Activated CD8-positive, alpha-beta memory T cell treated with anti-CD3 and anti-CD28 coated beads, Interleukin-2, amount 10 ng/mL, durations not matched to agents 7 days and 5 days (primary cell): Measurements from ENCODE around the gene GEMIN7. TPM values are rescaled to one million over a fixed set of nuclear protein-coding genes. Genes with fewer than 3 reads are reported as not detected.

ENCODE experiments used
- ATAC-seq: fragments of 150-1000 bp; cut with Tn5 transposase; one replicate; pipeline ENCODE4 v1.10.0; 2021; ENCODE audit warnings: moderate library complexity
- CTCF ChIA-PET: fragments of 350-600 bp; sonication (Branson Sonifier 250); formaldehyde crosslinking; loops from one replicate; lab custom pipeline; 2021; ENCODE audit warnings: antibody characterized with exemption; lab: Charles Lee
- DNase-seq: peaks from one replicate; pipeline ENCODE4 v3.0.0-alpha.2; 2020
- H3K27ac Mint-ChIP-seq: one replicate; pipeline ENCODE4 v1.8.0; 2021; ENCODE audit warnings: mild to moderate bottlenecking, mixed read lengths
- H3K27me3 Mint-ChIP-seq: one replicate; pipeline ENCODE4 v1.8.0; 2021; ENCODE audit warnings: mixed read lengths
- H3K36me3 Mint-ChIP-seq: one replicate; pipeline ENCODE4 v1.8.0; 2021; ENCODE audit warnings: mild to moderate bottlenecking, mixed read lengths
- H3K4me1 Mint-ChIP-seq: one replicate; pipeline ENCODE4 v1.8.0; 2021; ENCODE audit warnings: mixed read lengths
- H3K4me3 Mint-ChIP-seq: one replicate; pipeline ENCODE4 v1.8.0; 2021; ENCODE audit warnings: mild to moderate bottlenecking, moderate library complexity, mixed read lengths
- H3K9me3 Mint-ChIP-seq: one replicate; pipeline ENCODE4 v1.8.0; 2022; ENCODE audit warnings: low read depth, mixed read lengths
- total RNA-seq, 2 experiments: library from RNA; stranded (reverse); gene quantifications; one replicate each; pipeline ENCODE4 v1.2.3, GENCODE V29; 2021

GEMIN7 gene
- total RNA-seq, 2 experiments from 2014 or later, result 26.2 to 34.4 TPM

- H3K27ac Mint-ChIP-seq, result peak overlapping the region; percentile 83
- DNase-seq, result no peak
- H3K27me3 Mint-ChIP-seq, result no peaks in the 10 kb centered on the region
- peaks cover 13% of the 10 kb centered on the region for H3K36me3 Mint-ChIP-seq
- no peak for ATAC-seq
- peak overlapping the region; percentile 96 for H3K4me3 Mint-ChIP-seq
- H3K9me3 Mint-ChIP-seq, result no peaks in the 10 kb centered on the region
- CTCF ChIA-PET, result interaction anchor here (0.5 to 2.3 kb wide), 14 partner anchors 9 to 565 kb away, joined by 3 to 16 read pairs (median 3); partner anchors contain the start of gene CLASRP
- H3K4me1 Mint-ChIP-seq, result peaks cover 50% of the 10 kb centered on the region
Measured at GRCh38 chr19:45079911-45080370, 881 bp downstream of the GEMIN7 start.

- ATAC-seq, result no peak
- peaks cover 54% of the 10 kb centered on the region for H3K4me1 Mint-ChIP-seq
- no peak for DNase-seq
- CTCF ChIA-PET, result interaction anchor here (2.4 kb wide), 1 partner anchor 10 kb away, joined by 12 read pairs; the partner anchor contains the start of gene PPP1R37
- no peaks in the 10 kb centered on the region for H3K27me3 Mint-ChIP-seq
- no peak overlapping the region for H3K4me3 Mint-ChIP-seq
- no peak overlapping the region for H3K27ac Mint-ChIP-seq
- peaks cover 19% of the 10 kb centered on the region for H3K36me3 Mint-ChIP-seq
- no peaks in the 10 kb centered on the region for H3K9me3 Mint-ChIP-seq
Measured at GRCh38 chr19:45082170-45082569, 3.1 kb downstream of the GEMIN7 start.

- Mint-ChIP-seq H3K4me1 (peaks cover 52% of the 10 kb centered on the region), H3K4me3 (no peak overlapping the region), H3K27me3 (no peaks in the 10 kb centered on the region), H3K9me3 (no peaks in the 10 kb centered on the region), H3K36me3 (peaks cover 33% of the 10 kb centered on the region), H3K27ac (peak overlapping the region; percentile 92)
- no peak for ATAC-seq
- DNase-seq, result no peak
- CTCF ChIA-PET, result interaction anchor here (1.4 kb wide), 1 partner anchor 27 kb away, joined by 6 read pairs; no protein-coding TSS in a partner anchor
Measured at GRCh38 chr19:45086480-45086879, 7.4 kb downstream of the GEMIN7 start.

- Mint-ChIP-seq H3K9me3 (no peaks in the 10 kb centered on the region), H3K36me3 (peaks cover 28% of the 10 kb centered on the region), H3K27ac (peak overlapping the region; percentile 92), H3K4me3 (peak overlapping the region; percentile 55), H3K4me1 (peaks cover 51% of the 10 kb centered on the region), H3K27me3 (no peaks in the 10 kb centered on the region)
- peak; percentile 91 for DNase-seq
- ATAC-seq, result peak; percentile 84
- CTCF ChIA-PET, result interaction anchor here (0.9 to 1.4 kb wide), 9 partner anchors 9 to 184 kb away, joined by 3 to 9 read pairs (median 5); partner anchors contain the start of genes GEMIN7 and MARK4
Measured at GRCh38 chr19:45087531-45087930, 8.5 kb downstream of the GEMIN7 start.

- H3K9me3 Mint-ChIP-seq, result no peaks in the 10 kb centered on the region
- peaks cover 32% of the 10 kb centered on the region for H3K36me3 Mint-ChIP-seq
- no peak for ATAC-seq
- CTCF ChIA-PET, result no interaction called here
- H3K4me3 Mint-ChIP-seq, result no peak overlapping the region
- no peaks in the 10 kb centered on the region for H3K27me3 Mint-ChIP-seq
- peaks cover 68% of the 10 kb centered on the region for H3K4me1 Mint-ChIP-seq
- DNase-seq, result no peak
- H3K27ac Mint-ChIP-seq, result no peak overlapping the region
Measured at GRCh38 chr19:45090034-45090433, 11.0 kb downstream of the GEMIN7 start.

- H3K4me3 Mint-ChIP-seq, result no peak overlapping the region
- DNase-seq (no peak), ATAC-seq (no peak)
- no peaks in the 10 kb centered on the region for H3K27me3 Mint-ChIP-seq
- peaks cover 30% of the 10 kb centered on the region for H3K36me3 Mint-ChIP-seq
- H3K27ac Mint-ChIP-seq, result no peak overlapping the region
- no peaks in the 10 kb centered on the region for H3K9me3 Mint-ChIP-seq
- peaks cover 65% of the 10 kb centered on the region for H3K4me1 Mint-ChIP-seq
- CTCF ChIA-PET, result no interaction called here
Measured at GRCh38 chr19:45090606-45091005, 11.5 kb downstream of the GEMIN7 start.

- H3K9me3 Mint-ChIP-seq, result no peaks in the 10 kb centered on the region
- H3K27me3 Mint-ChIP-seq, result no peaks in the 10 kb centered on the region
- DNase-seq (peak; percentile 94), ATAC-seq (peak; percentile 60)
- CTCF ChIA-PET, result interaction anchor here (0.6 to 2.5 kb wide), 11 partner anchors 8 to 640 kb away, joined by 3 to 14 read pairs (median 5); partner anchors contain the start of genes GEMIN7 and TRAPPC6A
- peak overlapping the region; percentile 95 for H3K27ac Mint-ChIP-seq
- peaks cover 69% of the 10 kb centered on the region for H3K4me1 Mint-ChIP-seq
- peak overlapping the region; percentile 88 for H3K4me3 Mint-ChIP-seq
- H3K36me3 Mint-ChIP-seq, result peaks cover 29% of the 10 kb centered on the region
Measured at GRCh38 chr19:45091031-45091923, 12.2 kb downstream of the GEMIN7 start.

GRCh38 chr19:45092747-45093678 is 14.0 kb downstream of the GEMIN7 start, which contains the start of gene PPP1R37:
Gene PPP1R37, plus strand, starts transcription at chr19:45093179. Its CDS starts 147 bp downstream, at chr19:45093326.
- Mint-ChIP-seq H3K27me3 (no peaks in the 10 kb centered on the region), H3K4me3 (peak within 1 kb of the TSS; percentile 88), H3K36me3 (peaks cover 25% of the 10 kb centered on the region), H3K27ac (peak within 1 kb of the TSS; percentile 95), H3K9me3 (no peaks in the 10 kb centered on the region), H3K4me1 (peaks cover 67% of the 10 kb centered on the region)
- ATAC-seq (peak; percentile 84), DNase-seq (peak; percentile 94)
- CTCF ChIA-PET, result interaction anchor here (0.7 to 2.5 kb wide), 17 partner anchors 10 to 333 kb away, joined by 3 to 14 read pairs (median 4); partner anchors contain the start of genes BLOC1S3, CLASRP and TRAPPC6A

GRCh38 chr19:45094137-45094536 is 15.1 kb downstream of the GEMIN7 start:
- Mint-ChIP-seq H3K4me1 (peaks cover 65% of the 10 kb centered on the region), H3K27me3 (no peaks in the 10 kb centered on the region), H3K27ac (peak overlapping the region; percentile 77), H3K36me3 (peaks cover 23% of the 10 kb centered on the region), H3K4me3 (peak overlapping the region; percentile 88), H3K9me3 (no peaks in the 10 kb centered on the region)
- DNase-seq (no peak), ATAC-seq (no peak)
- CTCF ChIA-PET, result no interaction called here

GRCh38 chr19:45094707-45095106 is 15.6 kb downstream of the GEMIN7 start:
- Mint-ChIP-seq H3K27me3 (no peaks in the 10 kb centered on the region), H3K27ac (peak overlapping the region; percentile 22), H3K36me3 (peaks cover 23% of the 10 kb centered on the region), H3K9me3 (no peaks in the 10 kb centered on the region), H3K4me1 (peaks cover 64% of the 10 kb centered on the region), H3K4me3 (peak overlapping the region; percentile 36)
- DNase-seq (no peak), ATAC-seq (no peak)
- CTCF ChIA-PET, result no interaction called here

- CTCF ChIA-PET, result no interaction called here
- Mint-ChIP-seq H3K36me3 (peaks cover 17% of the 10 kb centered on the region), H3K27ac (no peak overlapping the region), H3K9me3 (no peaks in the 10 kb centered on the region), H3K27me3 (no peaks in the 10 kb centered on the region), H3K4me3 (no peak overlapping the region), H3K4me1 (peaks cover 61% of the 10 kb centered on the region)
- no peak for ATAC-seq
- no peak for DNase-seq
Measured at GRCh38 chr19:45095496-45096413, 16.7 kb downstream of the GEMIN7 start.

- Mint-ChIP-seq H3K27me3 (no peaks in the 10 kb centered on the region), H3K9me3 (no peaks in the 10 kb centered on the region), H3K27ac (no peak overlapping the region), H3K4me1 (peaks cover 55% of the 10 kb centered on the region), H3K36me3 (peaks cover 8% of the 10 kb centered on the region), H3K4me3 (no peak overlapping the region)
- ATAC-seq (no peak), DNase-seq (no peak)
- CTCF ChIA-PET, result no interaction called here
Measured at GRCh38 chr19:45096700-45097099, 17.6 kb downstream of the GEMIN7 start.
